ENCODE measurements around the gene HOXB5. TPM values are rescaled to one million over a fixed set of nuclear protein-coding genes. Genes with fewer than 3 reads are reported as not detected.

HOXB5 gene
- total RNA-seq, 1 donor from 2014 or later: 3.9 TPM

GRCh38 chr17:48588074-48588415 lies 5.5 kb downstream of the HOXB5 start:
- peak overlapping the region; percentile 63 for H3K4me3 ChIP-seq
- H3K27me3 ChIP-seq (ENCODE audit: low read depth): peaks cover 79% of the 10 kb centered on the region
- ATAC-seq (no peak), DNase-seq (no peak)
- no peaks in the 10 kb centered on the region for H3K36me3 ChIP-seq
- H3K27ac ChIP-seq: peak overlapping the region; percentile 81
- H3K4me1 ChIP-seq: peaks cover 41% of the 10 kb centered on the region
- TF ChIP-seq, protein P1, sequence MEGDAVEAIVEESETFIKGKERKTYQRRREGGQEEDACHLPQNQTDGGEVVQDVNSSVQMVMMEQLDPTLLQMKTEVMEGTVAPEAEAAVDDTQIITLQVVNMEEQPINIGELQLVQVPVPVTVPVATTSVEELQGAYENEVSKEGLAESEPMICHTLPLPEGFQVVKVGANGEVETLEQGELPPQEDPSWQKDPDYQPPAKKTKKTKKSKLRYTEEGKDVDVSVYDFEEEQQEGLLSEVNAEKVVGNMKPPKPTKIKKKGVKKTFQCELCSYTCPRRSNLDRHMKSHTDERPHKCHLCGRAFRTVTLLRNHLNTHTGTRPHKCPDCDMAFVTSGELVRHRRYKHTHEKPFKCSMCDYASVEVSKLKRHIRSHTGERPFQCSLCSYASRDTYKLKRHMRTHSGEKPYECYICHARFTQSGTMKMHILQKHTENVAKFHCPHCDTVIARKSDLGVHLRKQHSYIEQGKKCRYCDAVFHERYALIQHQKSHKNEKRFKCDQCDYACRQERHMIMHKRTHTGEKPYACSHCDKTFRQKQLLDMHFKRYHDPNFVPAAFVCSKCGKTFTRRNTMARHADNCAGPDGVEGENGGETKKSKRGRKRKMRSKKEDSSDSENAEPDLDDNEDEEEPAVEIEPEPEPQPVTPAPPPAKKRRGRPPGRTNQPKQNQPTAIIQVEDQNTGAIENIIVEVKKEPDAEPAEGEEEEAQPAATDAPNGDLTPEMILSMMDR (IDR thresholded peaks at IDR 0.05): no peak
- intact Hi-C loops (cut with DNase I): no loop called here
- H3K9me3 ChIP-seq: no peaks in the 10 kb centered on the region

- ATAC-seq (no peak), DNase-seq (no peak)
- H3K4me1 ChIP-seq: peaks cover 38% of the 10 kb centered on the region
- intact Hi-C loops (cut with DNase I): no loop called here
- no peaks in the 10 kb centered on the region for H3K9me3 ChIP-seq
- H3K27me3 ChIP-seq (ENCODE audit: low read depth): peaks cover 79% of the 10 kb centered on the region
- TF ChIP-seq, protein P1 (IDR thresholded peaks at IDR 0.05): no peak
- H3K4me3 ChIP-seq: peak overlapping the region; percentile 63
- H3K27ac ChIP-seq: peak overlapping the region; percentile 81
- H3K36me3 ChIP-seq: no peaks in the 10 kb centered on the region
Measured at GRCh38 chr17:48587276-48588073, 6.1 kb downstream of the HOXB5 start.

DNA sequence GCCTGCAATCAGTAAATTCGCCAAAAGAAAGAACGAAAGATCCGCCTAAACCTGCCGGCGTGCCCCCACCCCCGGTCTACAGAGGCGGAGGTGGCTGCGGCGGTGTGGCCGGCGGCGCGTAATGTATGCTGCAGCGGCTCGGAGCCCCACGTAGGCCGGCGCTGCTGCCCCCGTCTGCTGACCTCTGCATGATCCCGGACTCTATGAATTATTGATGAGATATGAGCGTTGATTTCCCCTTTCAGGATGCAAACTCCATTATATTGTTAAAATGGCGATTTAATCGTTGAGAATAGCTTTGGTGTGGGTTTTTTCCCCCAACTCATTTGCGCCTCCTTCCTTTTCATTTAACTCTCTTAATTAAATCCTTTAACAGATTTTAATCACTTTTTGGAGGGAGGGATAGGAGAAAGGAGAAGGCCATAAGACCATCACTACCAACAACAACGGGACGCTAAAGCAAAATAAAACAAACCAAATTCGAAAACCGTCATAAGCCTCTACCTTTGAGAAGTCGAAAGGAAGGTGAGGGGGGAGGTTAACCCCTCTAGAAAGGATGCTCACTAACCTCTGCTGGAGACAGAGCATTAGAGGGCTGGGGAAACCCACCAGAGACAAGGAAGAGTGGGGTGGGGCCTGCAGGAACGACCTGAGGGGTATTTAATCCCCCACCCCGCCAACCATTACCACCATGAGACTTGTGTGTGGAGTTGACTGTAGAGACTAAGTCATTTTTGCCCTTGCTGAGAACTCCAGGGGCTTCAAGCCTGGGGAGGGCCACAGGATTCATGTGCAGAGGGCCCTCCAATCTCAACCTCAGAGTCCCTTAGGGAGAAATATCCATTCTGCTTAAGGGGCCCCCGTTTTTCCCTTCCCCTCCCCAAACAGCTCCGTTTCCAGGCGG lies 7.0 kb downstream of the HOXB5 start:
- H3K4me1 ChIP-seq: peaks cover 40% of the 10 kb centered on the region
- DNase-seq: no peak
- no peaks in the 10 kb centered on the region for H3K9me3 ChIP-seq
- no peak for ATAC-seq
- TF ChIP-seq, protein P1 (IDR thresholded peaks at IDR 0.05): no peak
- H3K27me3 ChIP-seq (ENCODE audit: low read depth): peaks cover 79% of the 10 kb centered on the region
- peak overlapping the region; percentile 63 for H3K4me3 ChIP-seq
- intact Hi-C loops (cut with DNase I): no loop called here
- peak overlapping the region; percentile 81 for H3K27ac ChIP-seq
- H3K36me3 ChIP-seq: no peaks in the 10 kb centered on the region

GRCh38 chr17:48584223-48584741 lies 9.3 kb downstream of the HOXB5 start:
- no peak overlapping the region for H3K27ac ChIP-seq
- ATAC-seq (no peak), DNase-seq (no peak)
- TF ChIP-seq, protein P1 (IDR thresholded peaks at IDR 0.05): no peak
- H3K9me3 ChIP-seq: no peaks in the 10 kb centered on the region
- peaks cover 88% of the 10 kb centered on the region for H3K27me3 ChIP-seq (ENCODE audit: low read depth)
- H3K36me3 ChIP-seq: no peaks in the 10 kb centered on the region
- peak overlapping the region; percentile 63 for H3K4me3 ChIP-seq
- H3K4me1 ChIP-seq: peaks cover 43% of the 10 kb centered on the region
- intact Hi-C loops (cut with DNase I): no loop called here

- Histone ChIP-seq H3K4me1 (peaks cover 48% of the 10 kb centered on the region), H3K27ac (no peak overlapping the region), H3K27me3 (ENCODE audit: low read depth) (peaks cover 90% of the 10 kb centered on the region), H3K4me3 (no peak overlapping the region), H3K36me3 (no peaks in the 10 kb centered on the region), H3K9me3 (no peaks in the 10 kb centered on the region)
- ATAC-seq (no peak), DNase-seq (no peak)
- TF ChIP-seq, protein P1 (IDR thresholded peaks at IDR 0.05): no peak
- intact Hi-C loops (cut with DNase I): no loop called here
Measured at GRCh38 chr17:48583708-48584222, 9.8 kb downstream of the HOXB5 start.
